ENCODE results near the gene STAG3. TPM values are rescaled to one million over a fixed set of nuclear protein-coding genes. Genes with fewer than 3 reads are reported as not detected.
"Not testable (repeated sequence)": the region's sequence is repeated elsewhere in the genome, so short reads cannot be mapped to it uniquely, and the experiment has no call there.

Gene STAG3
- total RNA-seq, 1 donor from 2014 or later = not detected

DNA sequence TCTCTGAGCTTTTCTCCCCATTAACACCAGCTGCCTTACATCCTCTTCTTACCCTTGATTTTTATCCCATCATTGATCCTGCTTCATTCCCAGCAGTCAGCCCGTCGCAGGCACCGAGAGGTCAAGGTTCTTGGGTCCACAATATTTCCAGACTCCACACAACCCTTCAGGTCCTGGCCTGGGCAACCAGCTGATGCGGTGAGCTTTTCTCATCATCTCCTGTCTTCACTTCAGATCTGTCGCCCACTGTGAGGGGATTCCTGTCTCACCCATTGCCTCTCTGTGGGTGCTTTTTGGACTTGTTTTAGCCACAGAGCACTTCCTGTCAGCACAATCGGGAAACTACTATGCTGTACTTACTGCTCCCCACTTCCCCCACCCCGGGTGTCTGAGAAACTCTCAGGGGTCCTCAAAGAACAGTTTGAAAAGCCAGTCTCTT is 33.6 kb downstream of the STAG3 start:
- DNase-seq (ENCODE audit: low read depth) = no peak

DNA sequence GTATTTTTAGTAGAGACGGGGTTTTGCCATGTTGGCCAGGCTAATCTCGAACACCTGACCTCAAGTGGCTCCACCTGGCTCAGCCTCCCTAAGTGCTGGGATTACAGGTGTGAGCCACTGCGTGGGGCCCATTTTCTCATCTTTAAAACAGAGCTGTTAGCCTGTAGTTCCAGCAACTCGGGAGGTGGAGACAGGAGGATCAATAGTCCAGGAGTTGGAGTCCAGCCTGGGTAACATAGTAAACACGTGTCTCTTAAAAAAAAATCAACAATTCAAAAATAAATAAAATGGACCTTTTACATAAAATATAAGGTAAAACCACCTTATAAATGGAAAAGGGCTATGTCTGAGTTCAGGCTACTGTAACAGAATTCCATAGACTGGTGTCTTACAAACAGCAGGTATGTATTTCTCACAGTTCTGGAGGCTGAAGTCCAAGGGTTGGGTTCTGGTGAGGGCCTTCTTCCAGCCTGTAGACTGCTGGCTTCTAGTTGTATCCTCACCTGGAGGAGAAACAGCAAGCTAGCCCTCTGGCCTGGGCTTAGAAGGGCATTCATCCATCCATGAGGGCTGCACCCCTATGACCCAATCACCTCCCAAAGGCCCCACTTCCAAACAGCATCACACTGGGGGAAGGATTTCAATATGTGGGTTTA is 35.0 kb downstream of the STAG3 start:
- no peak for DNase-seq (ENCODE audit: low read depth)

DNA sequence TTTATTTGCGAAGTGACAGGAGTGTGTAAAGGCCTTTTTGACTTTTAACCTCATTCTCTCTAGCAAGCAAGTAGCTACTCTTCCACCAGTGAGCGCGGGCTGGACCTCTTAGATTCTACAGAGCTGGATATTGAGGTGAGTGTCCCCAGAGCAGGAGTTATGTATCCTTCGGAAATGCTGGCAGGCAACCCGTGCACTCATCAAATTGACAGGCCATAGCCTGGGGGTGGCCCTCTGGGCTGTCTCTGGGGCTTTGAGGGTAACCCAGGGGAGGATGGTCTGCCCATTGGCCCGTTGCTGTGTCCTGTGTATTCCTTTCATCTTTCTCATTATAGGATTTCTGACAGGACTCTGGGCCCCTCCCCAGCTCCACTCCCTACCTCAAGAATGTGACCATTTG is 36.0 kb downstream of the STAG3 start:
- DNase-seq (ENCODE audit: low read depth) = no peak

DNA sequence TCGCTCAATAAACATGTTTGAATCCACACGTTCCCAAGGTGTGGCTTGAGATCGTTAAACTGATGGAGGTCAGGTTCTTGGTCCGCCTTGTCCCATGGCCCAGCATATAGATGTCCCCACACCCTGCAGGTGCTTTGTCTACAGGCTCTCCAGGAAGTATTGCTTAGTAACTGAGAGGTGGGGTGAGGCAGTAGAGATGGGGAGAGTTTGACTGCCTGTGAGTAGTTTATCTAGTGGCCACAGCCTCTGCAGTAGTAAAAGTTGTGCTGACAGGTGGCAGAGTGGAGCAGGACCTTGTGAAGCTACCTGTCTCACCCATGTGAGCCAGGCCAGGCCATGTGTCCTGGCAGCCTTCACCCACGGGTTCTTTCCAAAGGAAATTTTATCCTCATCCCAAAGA is 36.6 kb downstream of the STAG3 start:
- DNase-seq (ENCODE audit: low read depth) = not testable (repeated sequence)

DNA sequence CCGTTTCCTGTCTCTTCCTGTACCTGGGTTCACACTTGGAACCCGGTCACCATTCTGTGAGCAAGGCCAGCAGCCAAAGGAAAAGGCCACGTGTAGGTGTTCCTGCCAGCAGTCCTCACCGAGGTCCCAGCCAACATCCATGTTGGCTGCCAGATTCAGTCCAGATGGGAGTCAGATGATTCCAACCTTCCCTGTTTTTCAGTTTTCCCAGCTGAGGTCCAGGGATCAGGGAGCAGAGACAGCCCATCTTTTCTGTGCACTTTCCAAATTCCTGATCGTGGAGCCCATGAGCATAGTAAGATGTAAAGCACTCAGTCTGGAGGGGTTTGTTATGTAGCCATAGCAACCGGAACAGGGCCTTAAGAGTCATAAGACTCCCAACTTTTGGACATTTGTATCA is 38.2 kb downstream of the STAG3 start:
- no peak for DNase-seq (ENCODE audit: low read depth)

DNA sequence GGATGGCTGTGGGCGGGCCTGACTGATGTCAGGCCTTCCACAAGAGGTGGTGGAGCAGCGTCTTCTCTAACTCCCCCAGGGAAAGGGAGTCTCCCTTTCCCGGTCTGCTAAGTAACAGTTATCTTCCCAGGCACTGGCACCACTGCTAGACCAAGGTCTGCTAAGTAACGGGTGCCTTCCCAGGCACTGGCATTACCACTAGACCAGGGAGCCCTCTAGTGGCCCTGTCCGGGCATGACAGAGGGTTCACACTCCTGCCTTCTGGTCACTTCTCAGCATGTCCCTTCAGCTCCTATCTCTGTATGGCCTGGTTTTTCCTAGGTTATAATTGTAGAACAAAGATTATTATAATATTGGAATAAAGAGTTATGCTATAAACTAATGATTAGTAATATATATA is 40.2 kb downstream of the STAG3 start:
- DNase-seq (ENCODE audit: low read depth) = not testable (repeated sequence)

DNA sequence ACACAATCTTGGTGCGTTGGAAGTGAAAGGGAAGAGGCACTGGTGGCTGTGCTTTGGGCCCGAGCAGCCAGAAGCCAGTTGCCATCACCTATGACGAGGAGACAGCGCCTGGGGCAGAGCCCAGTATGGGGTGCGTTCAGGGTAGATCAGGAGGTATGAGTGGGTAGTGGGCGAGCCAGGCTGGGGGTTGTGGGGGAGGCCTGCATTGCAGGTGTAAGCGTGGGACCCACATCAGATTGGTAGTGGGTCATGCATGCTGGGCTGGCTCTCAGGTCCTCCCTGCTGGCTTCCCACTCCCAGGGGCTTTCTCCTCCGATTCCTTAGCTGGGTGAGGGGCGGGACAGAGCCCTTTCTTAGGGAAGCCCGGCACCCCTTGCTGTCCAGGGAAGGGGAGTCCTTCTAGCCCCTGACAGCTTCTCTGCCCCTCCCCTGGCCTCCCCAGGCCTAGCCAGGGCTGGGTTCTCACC is 41.6 kb downstream of the STAG3 start:
- DNase-seq (ENCODE audit: low read depth) = no peak

DNA sequence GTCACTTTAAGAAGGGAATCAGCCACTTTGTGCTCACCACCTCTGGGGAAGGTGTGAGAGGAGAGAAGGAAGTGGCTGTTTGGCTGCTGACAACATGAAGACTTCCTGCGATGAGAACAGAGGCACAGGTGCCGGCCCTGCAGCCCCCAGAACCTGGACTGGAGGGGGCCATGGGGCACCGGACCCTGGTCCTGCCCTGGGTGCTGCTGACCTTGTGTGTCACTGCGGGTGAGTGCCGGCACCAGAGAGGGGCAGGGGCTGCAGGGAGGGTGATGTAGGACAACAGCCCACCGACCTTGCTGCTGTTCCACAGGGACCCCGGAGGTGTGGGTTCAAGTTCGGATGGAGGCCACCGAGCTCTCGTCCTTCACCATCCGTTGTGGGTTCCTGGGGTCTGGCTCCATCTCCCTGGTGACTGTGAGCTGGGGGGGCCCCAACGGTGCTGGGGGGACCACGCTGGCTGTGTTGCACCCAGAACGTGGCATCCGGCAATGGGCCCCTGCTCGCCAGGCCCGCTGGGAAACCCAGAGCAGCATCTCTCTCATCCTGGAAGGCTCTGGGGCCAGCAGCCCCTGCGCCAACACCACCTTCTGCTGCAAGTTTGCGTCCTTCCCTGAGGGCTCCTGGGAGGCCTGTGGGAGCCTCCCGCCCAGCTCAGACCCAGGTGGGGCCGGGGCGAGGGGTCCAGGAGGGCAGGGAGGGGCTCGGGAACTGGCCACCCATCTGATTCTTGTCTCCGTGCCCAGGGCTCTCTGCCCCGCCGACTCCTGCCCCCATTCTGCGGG is 42.3 kb downstream of the STAG3 start, which contains the start of gene PVRIG:
Gene PVRIG (plus strand): TSS at position 149 of the 785 bp plus-strand sequence. CDS start 22 bp downstream, at position 171.
- DNase-seq (ENCODE audit: low read depth) = not testable (repeated sequence)

DNA sequence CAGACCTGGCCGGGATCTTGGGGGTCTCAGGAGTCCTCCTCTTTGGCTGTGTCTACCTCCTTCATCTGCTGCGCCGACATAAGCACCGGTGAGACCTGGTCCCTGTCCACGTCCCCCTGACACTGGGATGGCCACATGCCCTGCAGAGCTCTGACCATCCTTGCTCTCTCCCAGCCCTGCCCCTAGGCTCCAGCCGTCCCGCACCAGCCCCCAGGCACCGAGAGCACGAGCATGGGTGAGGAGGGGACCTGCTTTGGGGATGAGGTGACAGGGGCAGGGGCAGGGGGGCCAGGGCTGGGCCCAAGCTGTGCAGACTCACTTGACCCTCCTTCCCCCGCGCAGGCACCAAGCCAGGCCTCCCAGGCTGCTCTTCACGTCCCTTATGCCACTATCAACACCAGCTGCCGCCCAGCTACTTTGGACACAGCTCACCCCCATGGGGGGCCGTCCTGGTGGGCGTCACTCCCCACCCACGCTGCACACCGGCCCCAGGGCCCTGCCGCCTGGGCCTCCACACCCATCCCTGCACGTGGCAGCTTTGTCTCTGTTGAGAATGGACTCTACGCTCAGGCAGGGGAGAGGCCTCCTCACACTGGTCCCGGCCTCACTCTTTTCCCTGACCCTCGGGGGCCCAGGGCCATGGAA is 43.0 kb downstream of the STAG3 start:
- DNase-seq (ENCODE audit: low read depth) = no peak

DNA sequence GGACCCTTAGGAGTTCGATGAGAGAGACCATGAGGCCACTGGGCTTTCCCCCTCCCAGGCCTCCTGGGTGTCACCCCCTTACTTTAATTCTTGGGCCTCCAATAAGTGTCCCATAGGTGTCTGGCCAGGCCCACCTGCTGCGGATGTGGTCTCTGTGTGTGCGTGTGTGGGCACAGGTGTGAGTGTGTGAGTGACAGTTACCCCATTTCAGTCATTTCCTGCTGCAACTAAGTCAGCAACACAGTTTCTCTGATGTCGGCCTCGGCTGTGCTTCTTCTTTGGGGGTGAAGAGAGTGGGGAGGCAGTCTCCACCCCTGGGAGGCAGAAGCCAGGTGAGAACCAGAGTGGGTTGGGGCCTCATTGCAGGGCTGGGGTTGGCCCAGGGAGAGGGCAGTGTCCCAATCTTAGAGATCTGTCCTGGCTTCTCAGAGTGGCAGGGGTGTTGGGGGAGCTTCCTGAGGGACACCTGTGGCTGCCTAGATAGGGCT is 43.6 kb downstream of the STAG3 start:
- DNase-seq (ENCODE audit: low read depth) = no peak

DNA sequence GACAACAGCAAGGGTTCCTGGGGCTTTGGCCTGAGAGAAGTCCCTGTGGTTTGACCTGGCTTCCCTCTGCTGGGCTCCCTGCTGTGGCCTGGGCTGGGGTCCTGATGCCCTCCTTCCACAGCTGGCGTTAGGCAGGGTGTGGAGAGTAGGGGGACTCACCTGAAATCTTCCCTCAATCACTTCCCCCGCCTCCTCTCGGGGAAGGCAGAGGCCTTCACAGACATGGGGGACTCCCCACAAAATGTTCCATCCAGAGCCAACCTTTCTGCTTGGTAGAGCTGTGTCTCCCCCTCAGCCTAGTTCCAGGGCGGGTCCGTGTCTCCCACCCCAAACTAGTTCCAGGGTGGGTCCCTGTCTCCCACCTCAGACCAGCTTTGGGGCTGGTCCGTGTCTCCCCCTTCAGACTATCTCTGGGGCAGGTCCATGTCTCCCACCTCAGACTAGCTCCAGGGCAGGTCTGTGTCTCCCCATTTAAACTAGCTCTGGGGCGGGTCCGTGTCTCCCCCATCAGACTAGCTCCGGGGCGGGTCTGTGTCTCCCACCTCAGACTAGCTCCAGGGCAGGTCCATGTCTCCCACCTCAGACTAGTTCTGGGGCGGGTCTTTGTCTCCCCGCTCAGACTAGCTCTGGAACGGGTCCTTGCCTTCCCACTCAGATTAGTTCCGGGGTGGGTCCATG is 44.2 kb downstream of the STAG3 start:
- DNase-seq (ENCODE audit: low read depth) = no peak

DNA sequence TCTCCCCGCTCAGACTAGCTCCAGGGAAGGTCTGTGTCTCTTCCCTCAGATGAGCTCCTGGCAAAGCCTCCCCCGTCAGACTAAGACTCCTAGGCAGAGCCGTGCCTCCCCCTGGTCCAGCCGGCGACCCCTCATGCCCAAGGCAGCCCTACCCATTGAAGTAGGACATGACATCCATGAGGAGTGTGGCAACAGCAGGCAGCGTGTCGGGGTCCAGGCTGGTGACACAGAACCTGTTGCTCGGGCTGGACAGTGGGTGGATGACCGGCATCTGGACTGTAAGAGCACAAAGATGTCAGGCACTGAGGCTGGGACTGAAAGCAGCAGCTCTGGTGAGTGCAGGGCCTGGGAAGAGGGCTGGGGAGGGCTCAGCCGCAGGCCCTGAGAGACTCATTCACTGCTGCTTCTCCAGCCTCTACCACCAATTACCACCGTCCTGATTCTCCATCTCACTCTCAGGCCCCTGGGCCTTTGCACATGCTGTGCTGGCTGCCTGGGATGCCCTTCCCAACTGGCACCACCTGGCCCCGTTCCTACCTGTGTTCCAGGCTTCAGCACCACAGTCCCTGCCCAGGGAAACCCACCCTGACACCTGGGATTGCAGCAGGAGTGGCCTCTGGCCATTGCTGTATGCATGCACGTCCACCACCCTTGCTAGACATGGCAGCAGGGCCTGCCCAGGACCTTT is 44.9 kb downstream of the STAG3 start:
- DNase-seq (ENCODE audit: low read depth) = no peak

DNA sequence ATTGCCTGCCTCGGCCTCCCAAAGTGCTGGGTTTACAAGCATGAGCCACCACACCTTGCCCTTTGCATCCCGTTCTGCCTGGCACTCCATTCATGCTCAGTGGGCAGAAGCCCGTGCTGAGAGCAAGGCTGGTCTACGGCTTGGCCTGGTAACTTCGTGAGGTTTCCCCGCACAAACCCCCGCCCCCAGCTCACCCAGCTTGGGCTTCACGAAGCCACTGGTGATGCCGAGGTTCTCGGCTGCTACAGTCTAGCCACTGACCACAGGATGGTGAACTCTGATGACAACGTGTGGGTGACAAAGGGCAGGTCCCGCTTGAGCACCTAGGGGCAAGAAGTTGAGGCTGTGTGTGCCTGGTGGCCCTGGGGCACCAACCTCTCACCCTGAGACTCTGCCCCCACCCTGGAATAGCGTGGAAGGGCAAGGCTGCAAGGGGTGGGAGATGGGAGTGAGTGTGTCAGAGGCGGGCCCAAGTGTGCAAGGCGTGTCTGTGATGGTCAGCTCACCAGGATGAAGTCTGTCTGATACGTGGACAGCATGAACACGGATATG is 45.7 kb downstream of the STAG3 start:
- not testable (repeated sequence) for DNase-seq (ENCODE audit: low read depth)

DNA sequence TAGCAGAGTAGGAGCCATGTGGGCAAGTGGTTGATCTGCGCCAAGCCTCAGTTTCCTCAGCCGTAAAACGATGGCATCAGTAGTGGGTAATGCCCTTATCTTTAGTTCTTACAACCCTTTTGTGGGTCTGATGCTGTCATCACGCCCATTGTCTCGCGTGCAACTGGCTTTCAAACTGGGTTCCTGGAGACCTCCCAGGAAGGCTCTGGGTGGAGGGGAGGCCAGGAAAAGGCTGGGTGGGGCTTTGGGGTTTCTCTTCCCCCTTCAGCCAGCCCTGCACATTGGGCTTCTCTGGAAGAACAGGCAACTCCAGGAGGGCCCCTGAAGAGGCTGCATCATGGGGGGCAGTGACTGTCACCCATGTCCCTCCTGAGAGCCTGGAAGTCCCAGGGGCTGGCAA is 47.2 kb downstream of the STAG3 start:
- DNase-seq (ENCODE audit: low read depth) = not testable (repeated sequence)

DNA sequence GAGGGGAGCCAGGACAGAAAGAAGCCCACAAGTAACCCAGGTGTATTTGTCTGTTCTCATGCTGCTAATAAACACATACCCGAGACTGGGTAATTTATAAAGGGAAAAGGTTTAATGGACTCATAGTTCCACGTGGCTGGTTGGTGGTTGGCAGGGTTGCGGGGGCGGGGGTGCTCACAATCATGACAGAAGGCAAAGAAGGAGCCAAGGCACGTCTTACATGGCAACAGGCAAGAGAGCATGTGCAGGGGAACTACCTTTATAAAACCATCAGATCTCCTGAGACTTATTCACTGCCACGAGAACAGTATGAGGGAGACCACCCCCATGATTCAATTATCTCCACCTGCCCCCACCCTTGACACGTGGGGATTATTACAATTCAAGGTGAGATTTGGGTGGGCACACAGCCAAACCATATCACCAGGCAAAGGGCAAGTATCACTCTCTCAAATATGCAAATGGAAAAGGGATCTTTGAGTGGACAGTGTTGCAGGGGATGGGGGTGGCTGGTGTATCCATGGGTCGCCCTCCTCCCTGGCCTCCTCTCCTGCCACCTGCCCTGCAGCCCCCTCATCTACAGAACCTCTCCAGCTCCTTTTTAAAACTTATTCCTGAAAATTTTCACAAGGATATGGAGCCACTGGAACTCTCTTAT is 57.1 kb downstream of the STAG3 start:
- not testable (repeated sequence) for DNase-seq (ENCODE audit: low read depth)

DNA sequence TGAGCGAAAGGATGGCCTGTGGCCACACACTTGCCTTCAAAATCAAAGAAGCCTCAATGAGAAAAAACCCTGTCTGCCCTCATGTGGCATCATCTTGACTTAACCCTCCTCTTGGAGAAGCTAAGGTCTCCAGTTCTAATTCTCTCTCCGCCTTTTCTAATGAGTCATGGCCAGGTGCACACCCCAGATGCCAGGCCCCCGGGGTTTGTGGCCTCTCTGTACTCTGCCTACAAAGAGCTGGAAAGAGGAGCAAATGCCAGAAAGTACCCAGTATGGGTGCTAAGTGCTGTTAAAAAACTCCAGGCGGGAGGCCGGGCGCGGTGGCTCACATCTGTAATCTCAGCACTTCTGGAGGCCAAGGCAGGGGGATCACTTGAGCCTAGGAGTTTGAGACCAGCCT is 62.3 kb downstream of the STAG3 start:
- DNase-seq (ENCODE audit: low read depth) = not testable (repeated sequence)

DNA sequence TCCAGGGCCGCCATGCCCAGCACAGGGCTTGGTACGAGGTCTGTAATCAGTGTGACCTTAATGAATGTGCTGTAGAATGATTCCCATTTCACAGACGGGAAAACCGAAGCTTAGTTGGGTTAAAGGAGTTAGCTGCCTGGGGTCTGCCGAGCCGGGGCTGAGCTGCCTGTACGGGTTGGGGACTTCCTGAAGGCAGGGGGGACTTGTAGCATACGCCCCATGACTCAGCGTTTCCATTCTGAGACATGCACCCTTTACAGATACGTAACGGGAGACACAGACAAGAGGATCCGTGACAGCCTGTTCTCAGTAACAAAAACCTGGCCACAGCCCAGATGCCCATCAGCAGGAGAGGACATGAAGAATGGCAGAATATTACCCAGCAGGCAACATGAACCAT is 65.7 kb downstream of the STAG3 start:
- peak; percentile 34 for DNase-seq (ENCODE audit: low read depth)

DNA sequence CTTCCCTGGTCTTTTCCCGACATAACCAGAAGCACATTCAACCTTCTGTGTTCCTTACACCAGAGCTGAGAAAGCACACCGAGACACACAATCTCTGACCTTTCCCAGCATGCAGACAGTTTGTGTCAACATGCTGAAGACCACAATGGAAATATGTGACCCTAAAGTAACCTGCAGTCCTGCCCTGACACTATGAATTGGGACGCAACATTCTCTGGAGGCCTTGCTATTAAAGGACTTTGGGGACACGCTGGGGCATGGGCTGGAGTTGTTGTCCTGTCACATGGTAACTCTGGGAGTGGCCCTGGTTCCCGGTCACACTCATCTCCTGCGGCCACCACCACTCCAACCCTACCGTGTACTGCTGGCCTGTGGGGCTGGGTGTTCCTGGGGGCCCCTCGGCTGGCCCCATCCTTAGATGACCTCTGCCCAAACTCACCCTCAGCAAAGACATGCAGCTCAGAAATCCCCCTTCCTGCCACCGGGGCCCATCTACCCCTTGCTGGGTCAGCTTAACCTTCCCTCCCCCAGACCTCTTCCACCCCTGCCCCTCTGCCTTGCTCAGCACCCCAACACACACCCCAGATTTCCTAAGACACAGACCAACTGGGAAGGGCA is 67.4 kb downstream of the STAG3 start:
- peak; percentile 6 for DNase-seq (ENCODE audit: low read depth)

DNA sequence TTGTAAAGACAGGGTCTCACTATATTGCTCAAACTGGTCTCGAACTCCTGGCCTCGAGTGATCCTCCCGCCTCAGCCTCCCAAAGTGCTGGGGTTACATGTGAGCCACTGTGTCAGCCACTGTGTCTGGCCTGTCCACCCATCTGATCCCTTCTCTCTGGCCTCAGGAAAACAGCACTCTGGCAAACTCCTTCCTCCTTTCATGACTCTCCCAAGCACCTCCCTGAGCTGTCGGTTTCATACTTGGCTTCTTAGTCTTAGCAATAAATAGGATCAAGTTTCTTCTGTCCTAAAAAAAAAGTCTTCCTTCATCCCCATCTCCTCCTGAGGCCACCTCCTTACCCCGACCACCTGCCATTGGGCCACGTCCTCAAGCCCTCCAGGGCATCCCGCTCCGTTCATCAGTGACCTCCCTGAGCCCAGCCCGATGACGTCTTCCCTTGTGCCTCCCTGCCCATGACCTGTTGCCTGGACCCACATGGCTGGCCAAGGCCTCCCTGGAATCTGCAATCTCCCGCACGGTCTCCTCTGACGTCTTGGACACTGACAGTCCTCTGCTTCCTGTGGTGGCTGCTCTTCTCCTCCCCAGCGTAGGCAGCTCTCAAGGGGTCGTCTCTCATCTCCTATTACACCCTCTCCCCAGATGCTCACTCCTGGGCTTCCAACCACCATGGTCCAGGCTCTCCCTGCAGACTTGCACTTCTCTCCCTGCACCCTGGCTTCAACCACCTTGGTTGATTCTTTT is 68.6 kb downstream of the STAG3 start:
- DNase-seq (ENCODE audit: low read depth) = peak; percentile 79
